Sigmoid colon (tissue), 4 donors: ENCODE data around the gene ZFPM1.

Experiments used
- EP300 ChIP-seq, 4 donors: sonication (generic); formaldehyde crosslinking; IDR thresholded peaks; one replicate each; pipeline ENCODE4 v1.6.1; 2017; ENCODE audit warnings: antibody characterized with exemption in 4 of 4
- POLR2A ChIP-seq, 2 donors: fragments of 450-650 bp; IDR thresholded peaks; one replicate each; pipeline ENCODE4 v1.6.1; 2016; ENCODE audit warnings: antibody characterized with exemption in 2 of 2, mild to moderate bottlenecking in 2 of 2, moderate library complexity in 2 of 2
- TF ChIP-seq, protein P1 (sequence below), 4 experiments: fragments of 450-650 bp in 3 of 4; fragments of 200-600 bp in 1 of 4; IDR thresholded peaks; one replicate each; pipeline ENCODE4 v1.5.1; 2016 to 2019; ENCODE audit warnings: antibody characterized with exemption in 4 of 4, mild to moderate bottlenecking in 3 of 4, moderate library complexity in 2 of 4

DNA sequence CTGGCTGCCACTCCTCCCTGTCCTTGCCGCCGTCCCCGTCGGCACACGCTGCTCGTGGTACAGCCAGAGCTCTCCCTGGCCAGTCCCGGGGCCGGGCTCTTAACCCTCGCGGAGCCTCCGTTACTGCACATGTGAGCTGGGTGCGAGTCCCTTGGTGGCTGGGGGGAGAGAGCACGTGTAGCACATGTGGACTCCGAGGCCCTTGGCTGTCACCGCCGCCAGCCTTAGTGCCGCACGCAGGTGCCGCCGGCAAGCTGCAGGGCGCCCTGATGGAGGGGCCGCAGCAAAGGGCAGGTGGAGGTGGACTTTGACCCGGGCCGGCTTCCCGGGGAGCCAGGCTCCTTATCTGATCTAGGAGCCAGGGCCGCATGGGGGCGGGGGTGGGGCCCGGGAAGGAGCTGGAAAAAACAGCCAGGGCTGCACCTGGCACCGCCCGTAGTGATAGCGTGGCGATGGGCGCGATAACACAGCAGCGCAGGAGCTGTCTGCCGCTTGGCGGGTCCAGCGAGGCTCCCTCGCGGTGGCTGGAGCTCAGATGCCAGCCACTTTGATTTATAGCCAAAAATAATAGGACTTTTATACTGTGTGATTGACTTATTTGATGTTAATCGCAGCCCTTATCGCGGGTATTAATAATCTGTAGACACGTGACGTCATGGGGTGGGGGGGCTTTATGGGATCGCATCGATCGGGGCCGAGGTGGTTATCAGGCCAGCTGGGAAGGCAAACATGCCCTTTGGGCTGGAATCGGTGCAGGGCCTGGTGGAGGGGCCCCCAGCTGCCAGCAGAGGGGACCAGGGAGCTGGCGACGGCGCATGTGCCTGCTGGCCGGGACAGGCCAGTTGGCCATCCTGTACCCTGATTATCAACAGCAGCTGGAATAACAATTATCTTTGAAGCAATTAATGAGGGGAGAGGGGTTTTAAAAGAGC, 35.1 kb downstream of the ZFPM1 start:
- TF ChIP-seq, protein P1, sequence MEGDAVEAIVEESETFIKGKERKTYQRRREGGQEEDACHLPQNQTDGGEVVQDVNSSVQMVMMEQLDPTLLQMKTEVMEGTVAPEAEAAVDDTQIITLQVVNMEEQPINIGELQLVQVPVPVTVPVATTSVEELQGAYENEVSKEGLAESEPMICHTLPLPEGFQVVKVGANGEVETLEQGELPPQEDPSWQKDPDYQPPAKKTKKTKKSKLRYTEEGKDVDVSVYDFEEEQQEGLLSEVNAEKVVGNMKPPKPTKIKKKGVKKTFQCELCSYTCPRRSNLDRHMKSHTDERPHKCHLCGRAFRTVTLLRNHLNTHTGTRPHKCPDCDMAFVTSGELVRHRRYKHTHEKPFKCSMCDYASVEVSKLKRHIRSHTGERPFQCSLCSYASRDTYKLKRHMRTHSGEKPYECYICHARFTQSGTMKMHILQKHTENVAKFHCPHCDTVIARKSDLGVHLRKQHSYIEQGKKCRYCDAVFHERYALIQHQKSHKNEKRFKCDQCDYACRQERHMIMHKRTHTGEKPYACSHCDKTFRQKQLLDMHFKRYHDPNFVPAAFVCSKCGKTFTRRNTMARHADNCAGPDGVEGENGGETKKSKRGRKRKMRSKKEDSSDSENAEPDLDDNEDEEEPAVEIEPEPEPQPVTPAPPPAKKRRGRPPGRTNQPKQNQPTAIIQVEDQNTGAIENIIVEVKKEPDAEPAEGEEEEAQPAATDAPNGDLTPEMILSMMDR (IDR thresholded peaks at IDR 0.05), result no peak
- TF ChIP-seq EP300 (IDR thresholded peaks at IDR 0.05), result no peak
- no peak for TF ChIP-seq POLR2A (IDR thresholded peaks at IDR 0.05)
